GM10847 (cell line): ENCODE results near the gene RIC8A.
A peak's percentile ranks its signal among the peaks of the same experiment; 100 is the strongest.
"Not testable (repeated sequence)": the region's sequence is repeated elsewhere in the genome, so short reads cannot be mapped to it uniquely, and the experiment has no call there.

Experiments
- POLR2A ChIP-seq: IDR thresholded peaks from 2 replicates; pipeline ENCODE4 v1.6.1; 2011; ENCODE audit not compliant: insufficient read length; ENCODE audit errors: extremely low read depth

The RIC8A gene

GRCh38 chr11:207208-207862 lies at the start of gene RIC8A, which contains the start of gene BET1L:
Gene RIC8A, plus strand, starts transcription at chr11:207708. Its CDS starts 1,147 bp downstream, at chr11:208855.
Gene BET1L, minus strand, starts transcription at chr11:207399. Its CDS starts 78 bp downstream, at chr11:207321.
- peak; percentile 82 for TF ChIP-seq POLR2A

- TF ChIP-seq POLR2A = not testable (repeated sequence)
Measured at GRCh38 chr11:192674-193128, 14.8 kb upstream of the RIC8A start, which contains the start of gene SCGB1C1. Gene SCGB1C1, plus strand, starts transcription at chr11:193078. Its CDS starts 22 bp downstream, at chr11:193100.

- no peak for TF ChIP-seq POLR2A
Measured at GRCh38 chr11:196786-197731, 10.4 kb upstream of the RIC8A start.

- no peak for TF ChIP-seq POLR2A
Measured at GRCh38 chr11:197741-198235, 9.7 kb upstream of the RIC8A start.

DNA sequence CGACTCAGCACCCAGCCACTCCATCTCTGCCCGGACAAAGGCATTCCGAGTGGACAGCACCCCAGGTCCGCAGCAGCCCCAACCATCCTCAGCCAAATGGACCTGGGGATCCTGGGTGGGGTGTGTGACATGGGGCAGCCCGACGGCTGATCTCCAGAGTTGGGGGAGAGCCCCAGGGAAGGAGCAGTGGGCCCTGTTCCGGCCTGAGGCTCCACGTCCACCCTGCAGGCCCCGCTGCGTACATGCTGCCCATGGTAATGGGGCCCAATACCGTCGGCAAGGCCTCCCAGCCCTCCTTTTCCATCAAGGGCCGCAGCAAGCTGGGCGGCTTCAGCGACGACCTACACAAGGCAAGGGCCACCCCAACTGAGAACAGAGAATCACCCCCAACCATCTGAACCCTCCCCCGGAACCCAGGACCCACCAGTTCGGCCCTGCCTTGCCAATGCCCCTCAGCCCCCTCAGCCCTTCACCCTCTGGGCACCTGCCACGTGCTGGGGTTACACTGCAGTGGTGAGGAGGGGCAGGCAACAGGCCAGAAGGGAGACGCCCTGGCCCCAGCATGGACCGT lies 9.2 kb upstream of the RIC8A start:
- no peak for TF ChIP-seq POLR2A

GRCh38 chr11:199004-199581 lies 8.4 kb upstream of the RIC8A start:
- no peak for TF ChIP-seq POLR2A

DNA sequence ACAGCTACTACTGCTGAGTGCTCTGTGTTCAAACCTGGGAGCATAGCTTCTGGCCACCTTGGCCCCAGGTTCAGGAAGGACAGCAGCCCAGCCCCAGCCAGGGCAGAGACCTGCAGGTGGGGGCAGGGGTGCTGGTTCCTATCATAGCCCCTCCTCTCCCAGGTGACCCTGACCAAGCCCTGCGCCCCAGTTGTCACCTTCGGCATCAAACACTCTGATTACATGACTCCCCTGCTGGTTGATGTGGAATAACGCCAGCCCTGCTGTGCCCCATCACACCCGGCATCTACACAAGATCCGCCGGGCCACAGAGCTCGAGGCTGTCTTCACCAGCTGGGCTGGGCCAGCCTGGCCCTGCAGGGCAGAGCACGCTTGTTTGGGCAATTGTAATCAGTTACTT lies 7.7 kb upstream of the RIC8A start:
- no peak for TF ChIP-seq POLR2A

GRCh38 chr11:200224-201003 lies 7.1 kb upstream of the RIC8A start:
- no peak for TF ChIP-seq POLR2A

GRCh38 chr11:201966-202365 lies 5.5 kb upstream of the RIC8A start:
- no peak for TF ChIP-seq POLR2A

DNA sequence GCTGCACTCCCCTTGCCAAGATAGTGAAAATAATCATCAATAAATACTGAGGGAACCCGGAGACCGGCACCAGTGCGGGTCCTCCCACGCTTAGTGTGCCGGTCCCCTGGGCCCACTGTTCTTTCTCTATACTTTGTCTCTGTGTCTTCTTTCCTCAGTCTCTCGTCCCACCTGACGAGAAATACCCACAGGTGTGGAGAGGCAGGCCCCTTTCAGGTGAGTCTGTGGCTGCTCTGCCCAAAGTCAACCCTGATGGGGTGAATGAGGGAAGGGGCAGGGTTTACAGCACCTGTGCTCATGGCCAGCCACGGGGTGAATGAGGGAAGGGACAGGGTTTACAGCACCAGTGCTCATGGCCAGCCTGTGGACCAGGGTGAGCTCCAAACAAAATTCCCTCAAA lies 5.0 kb upstream of the RIC8A start:
- no peak for TF ChIP-seq POLR2A

GRCh38 chr11:203056-203944 lies 4.2 kb upstream of the RIC8A start:
- no peak for TF ChIP-seq POLR2A

- TF ChIP-seq POLR2A = no peak
Measured at GRCh38 chr11:203945-204586, 3.4 kb upstream of the RIC8A start.

DNA sequence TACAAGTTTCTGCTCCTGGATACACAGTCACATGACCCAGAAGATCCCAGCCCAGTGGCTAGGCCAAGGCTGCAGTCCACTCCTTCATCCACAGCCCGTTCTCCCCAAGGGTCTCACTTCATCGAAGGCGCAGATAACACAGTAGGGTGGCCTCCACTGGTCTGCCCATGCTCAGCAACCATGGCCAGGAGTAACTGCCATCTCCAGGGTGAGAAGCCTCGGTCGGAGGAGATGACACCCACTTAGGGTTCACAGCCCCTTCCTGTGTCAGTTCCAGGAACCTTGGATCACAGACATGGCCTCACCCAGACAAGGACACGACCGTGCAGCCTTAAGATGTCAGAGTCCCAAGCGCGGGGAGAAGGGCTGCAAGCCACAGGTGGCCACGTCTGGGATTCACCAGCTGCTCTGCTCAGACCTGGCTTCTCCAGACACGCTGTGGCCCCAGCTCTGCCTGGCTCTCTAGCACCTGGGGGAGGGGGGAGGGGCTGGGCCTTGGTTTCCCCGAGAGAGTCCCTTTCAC lies 2.9 kb upstream of the RIC8A start:
- TF ChIP-seq POLR2A = no peak
